Cardiac fibroblast (primary cell): ENCODE data around the gene DPP6.

Experiments used
- DNase-seq, 2 donors: peaks; one replicate each; pipeline versions ENCODE4 v3.0.0 to v3.0.0-alpha.2; 2010; ENCODE audit warnings: low read depth in 2 of 2
- H3K4me3 ChIP-seq, 2 donors: replicated peaks in 1 of 2; 1 replicate in 1 of 2; 2 replicates in 1 of 2; pipeline ENCODE4 v1.5.1; 2011; ENCODE audit warnings: low read depth in 2 of 2, low read length in 2 of 2, mild to moderate bottlenecking in 2 of 2, moderate library complexity in 1 of 2
- CTCF ChIP-seq: IDR thresholded peaks from one replicate; pipeline ENCODE4 v1.5.1; 2011; ENCODE audit warnings: low read depth, mild to moderate bottlenecking, low read length, inconsistent platforms

Gene DPP6

DNA sequence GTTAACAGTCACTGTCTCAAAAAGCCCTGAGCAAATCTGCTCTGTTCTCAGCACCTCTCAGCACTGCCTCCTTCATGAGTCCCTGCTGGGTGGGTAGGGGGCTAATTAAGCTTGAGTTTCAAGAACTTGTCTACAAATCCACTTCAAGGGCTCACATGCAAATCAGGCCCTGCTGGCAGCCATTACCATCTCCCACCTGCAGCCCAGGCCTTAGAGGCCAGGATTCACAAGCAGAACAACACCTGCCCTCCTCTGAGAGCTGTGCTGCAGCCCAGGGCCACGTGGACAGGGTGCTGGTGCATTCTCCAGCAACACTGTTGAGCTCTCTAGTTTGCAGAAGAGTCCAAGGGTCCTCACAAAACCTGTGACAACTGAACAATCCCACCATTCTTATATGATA, 119.2 kb downstream of the DPP6 start:
- no peak for TF ChIP-seq CTCF
- no peak for DNase-seq

DNA sequence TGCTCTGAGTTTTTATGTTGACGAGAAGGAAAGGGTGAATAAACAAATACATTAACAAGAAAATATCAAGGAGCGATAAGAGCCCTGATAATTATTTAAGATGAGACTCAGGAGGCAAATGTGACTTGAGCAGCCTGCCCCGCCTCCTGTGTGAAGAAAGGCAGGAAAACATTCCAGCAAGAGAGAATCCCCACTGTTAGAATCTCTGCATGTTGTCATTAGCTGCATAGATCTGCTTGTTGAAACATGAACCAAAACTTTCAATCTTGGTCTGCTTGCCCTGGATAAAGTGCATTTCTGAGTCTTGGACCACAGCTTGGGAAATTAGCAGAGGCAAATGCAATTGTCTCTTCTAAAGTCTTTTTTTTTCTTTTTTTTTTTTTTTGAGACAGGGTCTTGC, 120.0 kb downstream of the DPP6 start:
- TF ChIP-seq CTCF, result no peak
- H3K4me3 ChIP-seq, result no peak overlapping the region
- no peak for DNase-seq

More for the DNA sequence above, 119.2 kb downstream of the DPP6 start:
- H3K4me3 ChIP-seq, result no peak overlapping the region

- H3K4me3 ChIP-seq, result no peak overlapping the region
- TF ChIP-seq CTCF, result no peak
- no peak for DNase-seq
Observed at GRCh38 chr7:154177584-154177983, 125.4 kb downstream of the DPP6 start.

DNA sequence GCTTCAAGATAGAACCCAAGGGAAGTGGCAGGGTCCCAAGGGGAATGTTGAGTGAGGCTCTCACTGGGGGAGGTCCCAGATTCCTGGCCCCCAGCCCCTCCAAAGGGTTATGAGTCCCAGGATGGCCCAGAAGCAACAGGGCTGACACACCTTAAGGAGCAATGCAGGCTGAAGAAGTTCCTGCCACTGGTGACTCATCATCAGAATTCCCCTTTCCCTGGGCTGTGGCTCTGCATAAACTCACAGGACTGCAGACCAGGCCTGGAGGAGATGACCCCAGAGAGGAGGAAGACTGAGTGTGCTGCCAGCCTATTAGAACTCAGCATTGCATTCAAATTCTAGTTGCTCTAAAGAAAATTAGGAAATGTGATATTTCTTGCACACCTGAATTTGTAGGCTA, 126.7 kb downstream of the DPP6 start:
- no peak for DNase-seq
- no peak for TF ChIP-seq CTCF
- H3K4me3 ChIP-seq, result no peak overlapping the region

- H3K4me3 ChIP-seq, result no peak overlapping the region
- TF ChIP-seq CTCF, result no peak
- DNase-seq, result no peak
Observed at GRCh38 chr7:154183482-154183881, 131.3 kb downstream of the DPP6 start.

- H3K4me3 ChIP-seq, result no peak overlapping the region
- TF ChIP-seq CTCF, result no peak
- no peak for DNase-seq
Observed at GRCh38 chr7:154183946-154184345, 131.7 kb downstream of the DPP6 start.

GRCh38 chr7:154186811-154187210, 134.6 kb downstream of the DPP6 start:
- no peak overlapping the region for H3K4me3 ChIP-seq
- no peak for DNase-seq
- no peak for TF ChIP-seq CTCF
